Measurements from ENCODE around the gene TPM3. TPM values are rescaled to one million over a fixed set of nuclear protein-coding genes. Genes with fewer than 3 reads are reported as not detected.

The TPM3 gene
- total and polyA plus RNA-seq, 10 of the 15 experiments (the other 5 are each of a cell fraction or from before 2014, with no cell fraction given): 270 to 759 (median 505) TPM

DNA sequence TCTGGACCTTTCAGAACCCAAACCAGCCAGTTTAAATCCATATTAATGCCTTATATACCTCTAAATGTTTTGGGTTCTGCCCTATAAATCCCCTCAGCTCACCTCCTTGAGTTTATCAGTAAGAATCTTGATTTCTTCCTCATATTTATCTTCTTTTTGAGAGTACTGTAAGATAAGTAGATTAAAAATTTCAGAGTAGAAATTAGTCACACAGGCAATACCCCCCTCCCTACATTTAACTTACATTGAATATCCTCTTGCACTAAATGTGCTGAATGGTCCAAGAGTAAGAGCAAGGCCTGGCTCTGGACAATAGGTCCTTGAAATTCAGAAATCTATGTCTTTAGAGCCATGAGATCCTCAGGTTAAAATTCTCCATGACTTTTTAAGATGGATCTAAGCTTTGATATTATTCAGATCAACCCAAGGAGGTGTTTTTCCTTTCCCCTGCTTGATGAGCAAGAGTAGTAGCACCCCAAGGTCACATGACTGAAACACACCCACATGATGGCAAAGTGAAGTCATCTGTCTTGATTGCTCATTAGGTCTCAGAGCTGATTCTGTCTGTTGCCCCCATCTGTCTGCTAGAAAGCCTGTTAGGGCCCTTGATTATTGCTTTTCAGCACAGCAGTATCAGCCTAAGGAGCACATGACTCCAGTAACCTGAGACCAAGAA lies 21.2 kb downstream of the TPM3 start (continued):
- TF ChIP-seq, protein P1, sequence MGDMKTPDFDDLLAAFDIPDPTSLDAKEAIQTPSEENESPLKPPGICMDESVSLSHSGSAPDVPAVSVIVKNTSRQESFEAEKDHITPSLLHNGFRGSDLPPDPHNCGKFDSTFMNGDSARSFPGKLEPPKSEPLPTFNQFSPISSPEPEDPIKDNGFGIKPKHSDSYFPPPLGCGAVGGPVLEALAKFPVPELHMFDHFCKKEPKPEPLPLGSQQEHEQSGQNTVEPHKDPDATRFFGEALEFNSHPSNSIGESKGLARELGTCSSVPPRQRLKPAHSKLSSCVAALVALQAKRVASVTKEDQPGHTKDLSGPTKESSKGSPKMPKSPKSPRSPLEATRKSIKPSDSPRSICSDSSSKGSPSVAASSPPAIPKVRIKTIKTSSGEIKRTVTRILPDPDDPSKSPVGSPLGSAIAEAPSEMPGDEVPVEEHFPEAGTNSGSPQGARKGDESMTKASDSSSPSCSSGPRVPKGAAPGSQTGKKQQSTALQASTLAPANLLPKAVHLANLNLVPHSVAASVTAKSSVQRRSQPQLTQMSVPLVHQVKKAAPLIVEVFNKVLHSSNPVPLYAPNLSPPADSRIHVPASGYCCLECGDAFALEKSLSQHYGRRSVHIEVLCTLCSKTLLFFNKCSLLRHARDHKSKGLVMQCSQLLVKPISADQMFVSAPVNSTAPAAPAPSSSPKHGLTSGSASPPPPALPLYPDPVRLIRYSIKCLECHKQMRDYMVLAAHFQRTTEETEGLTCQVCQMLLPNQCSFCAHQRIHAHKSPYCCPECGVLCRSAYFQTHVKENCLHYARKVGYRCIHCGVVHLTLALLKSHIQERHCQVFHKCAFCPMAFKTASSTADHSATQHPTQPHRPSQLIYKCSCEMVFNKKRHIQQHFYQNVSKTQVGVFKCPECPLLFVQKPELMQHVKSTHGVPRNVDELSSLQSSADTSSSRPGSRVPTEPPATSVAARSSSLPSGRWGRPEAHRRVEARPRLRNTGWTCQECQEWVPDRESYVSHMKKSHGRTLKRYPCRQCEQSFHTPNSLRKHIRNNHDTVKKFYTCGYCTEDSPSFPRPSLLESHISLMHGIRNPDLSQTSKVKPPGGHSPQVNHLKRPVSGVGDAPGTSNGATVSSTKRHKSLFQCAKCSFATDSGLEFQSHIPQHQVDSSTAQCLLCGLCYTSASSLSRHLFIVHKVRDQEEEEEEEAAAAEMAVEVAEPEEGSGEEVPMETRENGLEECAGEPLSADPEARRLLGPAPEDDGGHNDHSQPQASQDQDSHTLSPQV (IDR thresholded peaks at IDR 0.05): no peak
- peak; percentile 93 for TF ChIP-seq RAD51 (IDR thresholded peaks at IDR 0.05)
- no peak for TF ChIP-seq SREBF1 (IDR thresholded peaks at IDR 0.05; ENCODE audit: low read length)
- no peak for TF ChIP-seq SMC3 (IDR thresholded peaks at IDR 0.05; ENCODE audit: borderline replicate concordance, low read length)

DNA sequence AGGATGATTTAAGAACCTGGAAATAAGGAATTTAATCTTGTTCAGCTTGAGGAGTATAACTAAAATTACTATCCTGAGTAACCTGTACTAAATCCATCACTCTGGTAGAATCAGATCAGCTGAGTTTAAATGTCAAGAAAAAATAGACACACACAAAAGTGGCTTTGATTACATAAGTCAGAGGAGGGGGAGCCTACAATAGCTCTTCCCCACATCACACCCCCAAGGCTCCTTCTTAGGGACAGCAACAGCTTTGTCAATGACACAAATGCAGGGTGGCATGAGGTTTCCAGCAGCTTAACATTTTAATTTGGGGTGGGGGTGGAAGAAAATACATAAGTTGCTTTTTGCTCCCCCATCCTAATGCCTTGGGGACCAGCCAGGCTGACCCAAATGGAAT lies 24.4 kb downstream of the TPM3 start:
- intact Hi-C loops (cut with micrococcal nuclease; ENCODE audit: unreplicated experiment): no loop called here
- no peaks in the 10 kb centered on the region for H3K9me3 ChIP-seq (replicated peaks; ENCODE audit: control insufficient read depth, insufficient read depth, low read length)
- no peak overlapping the region for H3K4me2 ChIP-seq (ENCODE audit: control insufficient read depth, insufficient read depth)
- ChIA-PET CTCF (no interaction called here), POLR2A (interaction anchor here (0.6 kb wide), 2 partner anchors 40 to 152 kb away, joined by 5 to 6 read pairs; no protein-coding TSS in a partner anchor), RAD21 (ENCODE audit: unreplicated experiment) (no interaction called here), SMC1A (ENCODE audit: uncharacterized antibody, unreplicated experiment) (interaction anchor here (1.6 to 2.4 kb wide), 2 partner anchors 10 to 13 kb away, joined by 5 to 10 read pairs; no protein-coding TSS in a partner anchor)
- DNase-seq (ENCODE audit: low read depth, low spot score) (no peak), ATAC-seq (no peak), FAIRE-seq (no peak)
- no peak overlapping the region for H3K9ac ChIP-seq (ENCODE audit: control insufficient read depth, insufficient read depth, low read length)
- H3K4me3 ChIP-seq: no peak overlapping the region
- H3K4me1 ChIP-seq (ENCODE audit: control insufficient read depth, insufficient read depth, low read length): no peaks in the 10 kb centered on the region
- H4K20me1 ChIP-seq (ENCODE audit: control insufficient read depth, insufficient read depth): no peaks in the 10 kb centered on the region; the same call in 1 of the 2 replicates
- no peaks in the 10 kb centered on the region for H3K27me3 ChIP-seq (replicated peaks in 1 of 2; ENCODE audit: control insufficient read depth in 2 of 2, insufficient read depth in 2 of 2, low read length in 1 of 2)
- no peaks in the 10 kb centered on the region; the same call in none of the 2 replicates for H3K79me2 ChIP-seq (ENCODE audit: control insufficient read depth, insufficient read depth, low read length)
- BruUV-seq (replicated peaks): no TSS peak
- H3K27ac ChIP-seq (ENCODE audit: control insufficient read depth, insufficient read depth): no peak overlapping the region
- TF ChIP-seq LARP7 (IDR thresholded peaks at IDR 0.05) (no peak), SMC3 (IDR thresholded peaks at IDR 0.05; ENCODE audit: borderline replicate concordance, low read length) (no peak), CBX3 (IDR thresholded peaks at IDR 0.05; ENCODE audit: borderline replicate concordance, low read depth) (no peak), ZNF274 (IDR thresholded peaks at IDR 0.05; ENCODE audit: insufficient read depth, insufficient read length) (no peak), CHD1 (IDR thresholded peaks at IDR 0.05; ENCODE audit: low read depth, low read length) (no peak), SMAD1 (IDR thresholded peaks at IDR 0.05; ENCODE audit: low read depth, partially characterized antibody) (no peak), ZNF622 (IDR thresholded peaks at IDR 0.05) (no peak), FOS (IDR thresholded peaks at IDR 0.05; ENCODE audit: borderline replicate concordance, extremely low read depth, insufficient read length) (no peak), ESRRA (IDR thresholded peaks at IDR 0.05; ENCODE audit: low read length) (no peak), EP300 (IDR thresholded peaks at IDR 0.05; ENCODE audit: borderline replicate concordance in 1 of 2, control insufficient read depth in 1 of 2, low read depth in 2 of 2, low read length in 2 of 2) (no peak), TARDBP (IDR thresholded peaks at IDR 0.05; ENCODE audit: borderline replicate concordance) (no peak), IRF4 (IDR thresholded peaks at IDR 0.05; ENCODE audit: low read depth, low read length) (no peak)
- TF ChIP-seq, protein P2, sequence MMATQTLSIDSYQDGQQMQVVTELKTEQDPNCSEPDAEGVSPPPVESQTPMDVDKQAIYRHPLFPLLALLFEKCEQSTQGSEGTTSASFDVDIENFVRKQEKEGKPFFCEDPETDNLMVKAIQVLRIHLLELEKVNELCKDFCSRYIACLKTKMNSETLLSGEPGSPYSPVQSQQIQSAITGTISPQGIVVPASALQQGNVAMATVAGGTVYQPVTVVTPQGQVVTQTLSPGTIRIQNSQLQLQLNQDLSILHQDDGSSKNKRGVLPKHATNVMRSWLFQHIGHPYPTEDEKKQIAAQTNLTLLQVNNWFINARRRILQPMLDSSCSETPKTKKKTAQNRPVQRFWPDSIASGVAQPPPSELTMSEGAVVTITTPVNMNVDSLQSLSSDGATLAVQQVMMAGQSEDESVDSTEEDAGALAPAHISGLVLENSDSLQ (IDR thresholded peaks at IDR 0.05): no peak
- TF ChIP-seq, protein P3, sequence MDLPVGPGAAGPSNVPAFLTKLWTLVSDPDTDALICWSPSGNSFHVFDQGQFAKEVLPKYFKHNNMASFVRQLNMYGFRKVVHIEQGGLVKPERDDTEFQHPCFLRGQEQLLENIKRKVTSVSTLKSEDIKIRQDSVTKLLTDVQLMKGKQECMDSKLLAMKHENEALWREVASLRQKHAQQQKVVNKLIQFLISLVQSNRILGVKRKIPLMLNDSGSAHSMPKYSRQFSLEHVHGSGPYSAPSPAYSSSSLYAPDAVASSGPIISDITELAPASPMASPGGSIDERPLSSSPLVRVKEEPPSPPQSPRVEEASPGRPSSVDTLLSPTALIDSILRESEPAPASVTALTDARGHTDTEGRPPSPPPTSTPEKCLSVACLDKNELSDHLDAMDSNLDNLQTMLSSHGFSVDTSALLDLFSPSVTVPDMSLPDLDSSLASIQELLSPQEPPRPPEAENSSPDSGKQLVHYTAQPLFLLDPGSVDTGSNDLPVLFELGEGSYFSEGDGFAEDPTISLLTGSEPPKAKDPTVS (IDR thresholded peaks at IDR 0.05; ENCODE audit: low read depth, low read length): no peak
- in situ Hi-C loops (cut with MboI): no loop called here
- H2AFZ ChIP-seq (ENCODE audit: control insufficient read depth, low read depth, low read length): no peak overlapping the region
- peaks cover 25 to 64% of the 10 kb centered on the region in 2 experiments for H3K36me3 ChIP-seq (ENCODE audit: control insufficient read depth in 2 of 2, insufficient read depth in 2 of 2, low read length in 1 of 2)

All from GM12878 (cell line).